ENCODE measurements around the gene CLASRP.

GRCh38 chr19:45021971-45022370, 16.9 kb upstream of the CLASRP start:
- no peak for TF ChIP-seq CTCF (conservative IDR thresholded peaks at IDR 0.05; ENCODE audit: low read length)
- no peak for TF ChIP-seq EZH2phosphoT487 (IDR thresholded peaks at IDR 0.05; ENCODE audit: borderline replicate concordance, low read depth, low read length)
